Osteoblast (primary cell): ENCODE data around the gene FANCF. TPM values are rescaled to one million over a fixed set of nuclear protein-coding genes. Genes with fewer than 3 reads are reported as not detected.

ENCODE experiments used
- DNase-seq: peaks from one replicate; pipeline ENCODE4 v3.0.0; 2011; ENCODE audit warnings: low spot score, mixed read lengths; ENCODE audit not compliant: insufficient read length; ENCODE audit errors: missing footprints
- H2AFZ ChIP-seq: 2 replicates; pipeline ENCODE4 v1.6.0; 2011; ENCODE audit warnings: mild to moderate bottlenecking, low read length
- H3K27ac ChIP-seq: 2 replicates; pipeline ENCODE4 v1.5.1; 2011; ENCODE audit warnings: mild to moderate bottlenecking, low read depth, low read length, moderate library complexity
- H3K27me3 ChIP-seq: 2 replicates; pipeline ENCODE4 v1.6.0; 2012; ENCODE audit warnings: mild to moderate bottlenecking, control low read depth, inconsistent platforms, low read length, moderate library complexity; ENCODE audit not compliant: insufficient read depth
- H3K36me3 ChIP-seq: 2 replicates; pipeline ENCODE4 v1.5.1; 2011; ENCODE audit warnings: mild to moderate bottlenecking, low read length, control low read depth, moderate library complexity; ENCODE audit not compliant: insufficient read depth
- H3K4me1 ChIP-seq: 2 replicates; pipeline ENCODE4 v1.5.1; 2011; ENCODE audit warnings: mild to moderate bottlenecking, low read length, control low read depth, moderate library complexity; ENCODE audit not compliant: insufficient read depth
- H3K4me2 ChIP-seq: 2 replicates; pipeline ENCODE4 v1.6.0; 2011; ENCODE audit warnings: mild to moderate bottlenecking, low read length; ENCODE audit not compliant: insufficient read depth
- H3K4me3 ChIP-seq: fragments of 200-600 bp; sonication (generic); 3 replicates; pipeline ENCODE4 v1.5.1; 2012; ENCODE audit warnings: mild to moderate bottlenecking, low read length, inconsistent platforms; ENCODE audit not compliant: insufficient read depth
- H3K79me2 ChIP-seq: 2 replicates; pipeline ENCODE4 v1.6.0; 2012; ENCODE audit warnings: mild to moderate bottlenecking, low read length, control low read depth, inconsistent platforms; ENCODE audit not compliant: insufficient read depth
- H3K9me3 ChIP-seq: 2 replicates; pipeline ENCODE4 v1.5.1; 2011; ENCODE audit warnings: low read depth, low read length, control low read depth
- H4K20me1 ChIP-seq: 2 replicates; pipeline ENCODE4 v1.6.0; 2012; ENCODE audit warnings: mild to moderate bottlenecking, low read length, control low read depth; ENCODE audit not compliant: insufficient read depth
- total RNA-seq: library from RNA; depleted of rRNA; stranded (reverse); fragments of >200 nt; gene quantifications from 2 replicates; pipeline ENCODE4 v1.2.3, GENCODE V29; 2012
- TF ChIP-seq, protein P1 (sequence below): IDR thresholded peaks from 2 replicates; pipeline ENCODE4 v1.5.1; 2011; ENCODE audit warnings: mild to moderate bottlenecking, low read depth, low read length, moderate library complexity; ENCODE audit errors: extremely low read depth

FANCF gene
- total RNA-seq, 1 donor = 13.4 TPM

DNA sequence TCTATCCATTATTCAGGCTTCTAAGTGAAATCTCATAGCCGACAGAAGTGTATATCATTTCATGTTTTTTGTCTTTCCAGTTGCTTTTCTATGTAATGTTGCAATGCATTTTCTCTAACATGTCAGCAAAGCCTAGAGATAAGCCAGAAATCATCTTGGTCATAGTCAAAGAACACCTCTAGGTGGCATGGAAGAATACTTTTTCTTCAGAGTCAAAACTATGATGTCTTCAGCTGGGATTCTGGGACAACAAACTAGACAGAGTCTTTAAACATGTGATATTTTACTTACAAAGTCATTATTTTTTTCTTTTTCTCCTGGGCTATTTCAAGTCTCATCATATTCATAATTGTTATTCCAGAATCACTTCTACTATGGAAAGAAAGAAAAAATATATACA lies 45.2 kb upstream of the FANCF start:
- H3K36me3 ChIP-seq = no peaks in the 10 kb centered on the region
- no peaks in the 10 kb centered on the region for H3K27me3 ChIP-seq
- H3K79me2 ChIP-seq = no peaks in the 10 kb centered on the region
- H3K9me3 ChIP-seq = no peaks in the 10 kb centered on the region
- peak; percentile 13 for DNase-seq
- no peaks in the 10 kb centered on the region for H3K4me1 ChIP-seq
- no peak overlapping the region for H3K4me3 ChIP-seq
- H4K20me1 ChIP-seq = no peaks in the 10 kb centered on the region
- no peak overlapping the region for H3K4me2 ChIP-seq
- TF ChIP-seq, protein P1, sequence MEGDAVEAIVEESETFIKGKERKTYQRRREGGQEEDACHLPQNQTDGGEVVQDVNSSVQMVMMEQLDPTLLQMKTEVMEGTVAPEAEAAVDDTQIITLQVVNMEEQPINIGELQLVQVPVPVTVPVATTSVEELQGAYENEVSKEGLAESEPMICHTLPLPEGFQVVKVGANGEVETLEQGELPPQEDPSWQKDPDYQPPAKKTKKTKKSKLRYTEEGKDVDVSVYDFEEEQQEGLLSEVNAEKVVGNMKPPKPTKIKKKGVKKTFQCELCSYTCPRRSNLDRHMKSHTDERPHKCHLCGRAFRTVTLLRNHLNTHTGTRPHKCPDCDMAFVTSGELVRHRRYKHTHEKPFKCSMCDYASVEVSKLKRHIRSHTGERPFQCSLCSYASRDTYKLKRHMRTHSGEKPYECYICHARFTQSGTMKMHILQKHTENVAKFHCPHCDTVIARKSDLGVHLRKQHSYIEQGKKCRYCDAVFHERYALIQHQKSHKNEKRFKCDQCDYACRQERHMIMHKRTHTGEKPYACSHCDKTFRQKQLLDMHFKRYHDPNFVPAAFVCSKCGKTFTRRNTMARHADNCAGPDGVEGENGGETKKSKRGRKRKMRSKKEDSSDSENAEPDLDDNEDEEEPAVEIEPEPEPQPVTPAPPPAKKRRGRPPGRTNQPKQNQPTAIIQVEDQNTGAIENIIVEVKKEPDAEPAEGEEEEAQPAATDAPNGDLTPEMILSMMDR = no peak
- H3K27ac ChIP-seq = no peak overlapping the region
- no peak overlapping the region for H2AFZ ChIP-seq

DNA sequence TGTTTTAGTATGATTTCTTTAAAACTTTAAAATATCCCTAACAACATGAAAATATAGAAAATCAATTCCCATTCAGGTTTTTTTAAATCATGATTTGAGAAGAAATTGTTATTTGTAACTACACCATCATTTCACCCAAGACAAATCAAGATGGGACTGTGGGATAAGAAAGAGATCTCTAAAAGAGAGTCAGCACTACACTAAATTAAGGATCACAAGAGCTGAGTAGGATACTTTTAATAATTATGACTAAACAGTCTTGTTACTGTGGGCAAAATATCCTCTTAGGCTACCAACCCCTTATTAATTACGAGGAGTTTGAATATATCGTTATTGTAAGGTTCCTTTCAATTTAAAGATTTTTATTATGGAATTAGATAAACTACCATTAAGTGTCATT lies 43.7 kb upstream of the FANCF start:
- H3K27ac ChIP-seq = no peak overlapping the region
- H3K27me3 ChIP-seq = no peaks in the 10 kb centered on the region
- no peak overlapping the region for H3K4me3 ChIP-seq
- no peaks in the 10 kb centered on the region for H3K36me3 ChIP-seq
- no peak for DNase-seq
- H3K9me3 ChIP-seq = no peaks in the 10 kb centered on the region
- H3K79me2 ChIP-seq = no peaks in the 10 kb centered on the region
- TF ChIP-seq, protein P1 = no peak
- no peak overlapping the region for H2AFZ ChIP-seq
- H3K4me2 ChIP-seq = no peak overlapping the region
- no peaks in the 10 kb centered on the region for H4K20me1 ChIP-seq
- H3K4me1 ChIP-seq = no peaks in the 10 kb centered on the region

DNA sequence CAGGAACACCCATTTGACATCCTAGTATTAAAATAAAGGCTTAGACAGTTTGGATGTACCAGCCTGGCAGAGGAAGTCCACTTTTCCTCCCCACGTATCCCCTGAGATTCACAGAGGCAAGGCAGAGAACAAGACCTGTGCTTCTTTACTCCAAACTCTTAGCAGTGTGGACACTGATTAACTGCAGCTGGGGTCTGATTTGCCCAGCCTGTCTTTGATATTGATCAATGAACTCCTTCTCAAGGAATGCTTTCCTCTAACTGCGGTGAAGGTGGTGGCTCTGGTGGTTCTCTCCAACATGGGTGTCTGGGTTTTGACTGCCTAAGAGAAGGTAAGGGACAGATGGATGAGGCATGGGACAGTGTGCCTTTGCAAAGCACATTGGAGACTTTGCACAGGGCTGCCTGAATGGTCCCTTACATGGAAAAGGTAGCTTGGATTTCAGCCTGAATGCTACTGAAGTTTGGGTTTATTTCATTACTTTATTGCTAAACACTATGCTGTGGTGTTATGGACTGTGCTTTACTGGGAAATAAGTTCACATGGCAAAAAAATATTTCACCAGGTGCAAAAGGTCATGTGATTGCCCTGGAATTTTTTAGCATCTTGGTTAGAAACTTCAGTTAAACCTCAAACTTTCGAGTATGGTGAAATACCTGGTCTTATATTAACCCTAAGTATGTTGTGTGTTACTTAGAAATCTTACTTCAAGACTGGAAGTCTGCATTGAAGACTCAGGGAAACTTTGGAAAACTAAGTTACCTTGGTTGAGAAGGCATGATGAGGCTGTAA lies 42.6 kb upstream of the FANCF start:
- Histone ChIP-seq H3K4me3 (no peak overlapping the region), H4K20me1 (no peaks in the 10 kb centered on the region), H3K27ac (no peak overlapping the region), H3K4me1 (no peaks in the 10 kb centered on the region), H2AFZ (no peak overlapping the region), H3K79me2 (no peaks in the 10 kb centered on the region), H3K9me3 (no peaks in the 10 kb centered on the region), H3K36me3 (no peaks in the 10 kb centered on the region), H3K4me2 (no peak overlapping the region), H3K27me3 (no peaks in the 10 kb centered on the region)
- DNase-seq = peak; percentile 27
- TF ChIP-seq, protein P1 = no peak

DNA sequence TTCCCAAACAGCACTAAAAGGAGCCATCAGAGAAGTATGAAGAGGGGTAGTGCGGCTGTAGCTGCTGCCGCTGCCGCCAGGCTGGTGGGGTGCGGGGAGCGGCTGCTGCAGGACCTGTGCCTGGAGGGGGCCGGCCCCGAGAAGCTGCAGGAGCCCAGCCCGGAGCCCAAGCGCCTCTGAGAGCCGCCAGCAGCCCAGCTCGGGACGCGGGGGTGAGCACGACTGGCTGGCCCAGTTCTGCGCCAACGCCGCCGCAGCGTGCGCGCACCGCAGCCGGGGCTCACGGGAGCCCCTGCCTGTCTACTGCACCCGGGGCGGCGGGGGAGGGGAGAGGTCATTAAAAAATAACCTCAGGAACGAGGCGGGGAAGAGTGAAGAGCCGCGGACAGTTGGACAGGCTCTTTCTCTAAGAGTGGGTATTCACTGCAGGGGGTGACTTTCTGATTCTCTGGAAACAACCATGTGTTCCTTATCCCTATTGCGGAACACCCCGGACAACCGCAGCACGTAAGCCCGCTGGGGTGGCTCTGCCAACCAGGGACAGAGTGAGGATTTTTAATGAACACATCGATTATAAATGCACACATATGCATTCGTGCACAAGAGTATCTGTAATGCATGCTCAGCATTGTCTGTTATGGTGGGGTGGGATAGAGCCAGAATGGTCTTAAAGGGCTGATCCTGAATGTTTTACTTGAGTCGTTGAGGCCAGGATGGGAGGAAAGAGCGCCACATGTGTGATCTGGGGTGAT lies 41.2 kb upstream of the FANCF start:
- DNase-seq = no peak
- TF ChIP-seq, protein P1 = no peak
- H3K4me3 ChIP-seq = peak overlapping the region; percentile 12
- no peaks in the 10 kb centered on the region for H3K36me3 ChIP-seq
- H3K27me3 ChIP-seq = no peaks in the 10 kb centered on the region
- H3K9me3 ChIP-seq = no peaks in the 10 kb centered on the region
- H3K4me1 ChIP-seq = no peaks in the 10 kb centered on the region
- no peaks in the 10 kb centered on the region for H3K79me2 ChIP-seq
- H2AFZ ChIP-seq = no peak overlapping the region
- peak overlapping the region; percentile 34 for H3K4me2 ChIP-seq
- no peaks in the 10 kb centered on the region for H4K20me1 ChIP-seq
- H3K27ac ChIP-seq = no peak overlapping the region
